Lower lobe of right lung (tissue), 2 donors: ENCODE data around the gene FNIP1. TPM values are rescaled to one million over a fixed set of nuclear protein-coding genes. Genes with fewer than 3 reads are reported as not detected.

Source experiments
- ATAC-seq, 2 donors: fragments of 200-7000 bp; cut with Tn5 transposase; one replicate each; pipeline ENCODE4 v1.9.1; 2020 to 2022; ENCODE audit warnings: mild to moderate bottlenecking in 2 of 2, moderate library complexity in 2 of 2
- DNase-seq: peaks from one replicate; pipeline ENCODE4 v3.0.0-alpha.2; 2020
- H3K27ac ChIP-seq: fragments of 200-600 bp; one replicate; pipeline ENCODE4 v1.8.0; 2022
- H3K27me3 ChIP-seq: fragments of 200-600 bp; one replicate; pipeline ENCODE4 v1.8.0; 2022; ENCODE audit warnings: low read depth
- H3K36me3 ChIP-seq: fragments of 200-600 bp; one replicate; pipeline ENCODE4 v1.8.0; 2022; ENCODE audit warnings: mild to moderate bottlenecking
- H3K4me1 ChIP-seq: fragments of 200-600 bp; one replicate; pipeline ENCODE4 v1.8.0; 2022
- H3K4me3 ChIP-seq: fragments of 200-600 bp; one replicate; pipeline ENCODE4 v1.8.0; 2022; ENCODE audit warnings: mild to moderate bottlenecking
- H3K9me3 ChIP-seq: fragments of 200-600 bp; one replicate; pipeline ENCODE4 v1.8.0; 2022
- CTCF ChIP-seq: fragments of 200-600 bp; IDR thresholded peaks from one replicate; pipeline ENCODE4 v1.8.0; 2022; ENCODE audit warnings: antibody characterized with exemption, mild to moderate bottlenecking
- intact Hi-C: fragments of 100-400 bp; cut with DNase I; formaldehyde crosslinking; loops from one replicate; pipeline ENCODE4 v1.11.0; 2022
- total RNA-seq: library from RNA; stranded (reverse); fragmentation: NEBNext Ultra II Directional; extraction: Animal tissue kit (Norgen Biotek cat#: 25700); gene quantifications from one replicate; pipeline ENCODE4 v1.2.1, GENCODE V29; 2021
- donor health status: DM: no; HTN: yes; CAD: no; lungs with severe emphysema.

The FNIP1 gene
- total RNA-seq, 1 donor from 2014 or later = 40.3 TPM

GRCh38 chr5:131791866-131792265, 5.0 kb downstream of the FNIP1 start:
- intact Hi-C loops = no loop called here
- Histone ChIP-seq H3K27ac (no peak overlapping the region), H3K9me3 (no peaks in the 10 kb centered on the region), H3K4me3 (no peak overlapping the region), H3K4me1 (peaks cover 48% of the 10 kb centered on the region), H3K36me3 (no peaks in the 10 kb centered on the region), H3K27me3 (no peaks in the 10 kb centered on the region)
- DNase-seq (no peak), ATAC-seq (no peak)
- TF ChIP-seq CTCF = no peak

- no peaks in the 10 kb centered on the region for H3K9me3 ChIP-seq
- H3K4me3 ChIP-seq = no peak overlapping the region
- intact Hi-C loops = no loop called here
- TF ChIP-seq CTCF = no peak
- H3K27ac ChIP-seq = no peak overlapping the region
- no peaks in the 10 kb centered on the region for H3K36me3 ChIP-seq
- H3K4me1 ChIP-seq = peaks cover 44% of the 10 kb centered on the region
- ATAC-seq (no peak), DNase-seq (no peak)
- H3K27me3 ChIP-seq = no peaks in the 10 kb centered on the region
These were observed 6.3 kb downstream of the FNIP1 start for GRCh38 chr5:131790550-131790949.

GRCh38 chr5:131789765-131790164, 7.1 kb downstream of the FNIP1 start:
- no peak for DNase-seq
- ATAC-seq = no peak
- H3K9me3 ChIP-seq = no peaks in the 10 kb centered on the region
- intact Hi-C loops = no loop called here
- no peaks in the 10 kb centered on the region for H3K27me3 ChIP-seq
- TF ChIP-seq CTCF = no peak
- no peak overlapping the region for H3K27ac ChIP-seq
- peaks cover 37% of the 10 kb centered on the region for H3K4me1 ChIP-seq
- no peaks in the 10 kb centered on the region for H3K36me3 ChIP-seq
- no peak overlapping the region for H3K4me3 ChIP-seq

- H3K9me3 ChIP-seq = no peaks in the 10 kb centered on the region
- H3K4me1 ChIP-seq = peaks cover 25% of the 10 kb centered on the region
These were observed 9.1 kb downstream of the FNIP1 start for GRCh38 chr5:131787736-131788135.

GRCh38 chr5:131786900-131787692, 9.7 kb downstream of the FNIP1 start:
- H3K4me1 ChIP-seq = peaks cover 21% of the 10 kb centered on the region
- H3K36me3 ChIP-seq = no peaks in the 10 kb centered on the region
- H3K27ac ChIP-seq = no peak overlapping the region
- no peak overlapping the region for H3K4me3 ChIP-seq
- intact Hi-C loops = no loop called here
- H3K9me3 ChIP-seq = no peaks in the 10 kb centered on the region
- H3K27me3 ChIP-seq = no peaks in the 10 kb centered on the region
- ATAC-seq = no peak
- TF ChIP-seq CTCF = no peak
- DNase-seq = no peak

More at GRCh38 chr5:131787736-131788135, 9.1 kb downstream of the FNIP1 start:
- Histone ChIP-seq H3K36me3 (no peaks in the 10 kb centered on the region), H3K4me3 (no peak overlapping the region), H3K27me3 (no peaks in the 10 kb centered on the region), H3K27ac (no peak overlapping the region)
- TF ChIP-seq CTCF = no peak
- intact Hi-C loops = no loop called here
- DNase-seq = no peak
- no peak for ATAC-seq
